NCI-H128 (cell line): ENCODE results near the gene PPP1R1B.

Experiments used
- DNase-seq: peaks from one replicate; lab custom pipeline; 2025; ENCODE audit not compliant: unreplicated experiment; lab: John Stamatoyannopoulos, UW

The PPP1R1B gene

GRCh38 chr17:39600288-39600996 is 26.3 kb upstream of the PPP1R1B start:
- DNase-seq, result no peak

GRCh38 chr17:39600997-39601597 is 25.7 kb upstream of the PPP1R1B start:
- DNase-seq, result no peak

GRCh38 chr17:39601758-39602532 is 24.8 kb upstream of the PPP1R1B start:
- no peak for DNase-seq

GRCh38 chr17:39602533-39603303 is 24.0 kb upstream of the PPP1R1B start:
- DNase-seq, result no peak

GRCh38 chr17:39603304-39604016 is 23.3 kb upstream of the PPP1R1B start:
- DNase-seq, result no peak

- DNase-seq, result no peak
Measured at GRCh38 chr17:39604911-39605491, 21.8 kb upstream of the PPP1R1B start.

GRCh38 chr17:39605492-39606433 is 21.0 kb upstream of the PPP1R1B start:
- DNase-seq, result no peak

GRCh38 chr17:39606434-39607056 is 20.2 kb upstream of the PPP1R1B start:
- no peak for DNase-seq

- DNase-seq, result no peak
Measured at GRCh38 chr17:39607057-39607850, 19.5 kb upstream of the PPP1R1B start.

- DNase-seq, result no peak
Measured at GRCh38 chr17:39607851-39608130, 19.0 kb upstream of the PPP1R1B start, which contains the start of gene NEUROD2. TSS of gene NEUROD2 (minus strand) at chr17:39607920. CDS start at chr17:39606599, 1,321 bp downstream.

- DNase-seq, result no peak
Measured at GRCh38 chr17:39608142-39608981, 18.4 kb upstream of the PPP1R1B start.

GRCh38 chr17:39609416-39610025 is 17.2 kb upstream of the PPP1R1B start:
- DNase-seq, result no peak

- no peak for DNase-seq
Measured at GRCh38 chr17:39611401-39612112, 15.2 kb upstream of the PPP1R1B start.

- DNase-seq, result no peak
Measured at GRCh38 chr17:39612291-39612894, 14.4 kb upstream of the PPP1R1B start.

- no peak for DNase-seq
Measured at GRCh38 chr17:39612935-39613464, 13.8 kb upstream of the PPP1R1B start.
